Activated CD4-positive, alpha-beta T cell treated with anti-CD3 and anti-CD28 coated beads for 1 hour (primary cell): Measurements from ENCODE around the gene SEMA3D.

Source experiments
- DNase-seq: peaks from one replicate; pipeline ENCODE4 v3.0.0-alpha.2; 2020

The SEMA3D gene

GRCh38 chr7:85119934-85120333 lies 66.9 kb downstream of the SEMA3D start:
- DNase-seq, result no peak

DNA sequence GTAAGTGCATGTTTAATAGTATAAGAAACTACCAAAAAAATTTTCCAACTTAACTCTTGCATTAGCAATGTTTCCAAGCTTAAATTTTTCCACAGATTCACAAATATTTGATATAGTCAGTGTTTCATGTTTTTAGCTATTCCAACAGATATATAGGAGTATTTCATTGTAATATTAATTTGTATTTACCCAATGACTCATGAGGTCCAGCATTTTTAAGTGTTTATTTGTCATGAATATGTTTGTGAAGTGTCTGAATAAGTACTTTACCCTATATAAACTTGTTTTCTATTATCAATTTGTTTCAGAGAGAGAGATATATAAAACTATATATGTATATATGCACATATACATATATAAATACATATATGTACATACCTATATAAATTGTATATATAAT lies 71.0 kb downstream of the SEMA3D start:
- no peak for DNase-seq

GRCh38 chr7:85115006-85115405 lies 71.8 kb downstream of the SEMA3D start:
- no peak for DNase-seq

GRCh38 chr7:85114342-85114741 lies 72.5 kb downstream of the SEMA3D start:
- DNase-seq, result no peak

- no peak for DNase-seq
Observed at GRCh38 chr7:85111761-85112160, 75.1 kb downstream of the SEMA3D start.

GRCh38 chr7:85106719-85107118 lies 80.1 kb downstream of the SEMA3D start:
- no peak for DNase-seq

DNA sequence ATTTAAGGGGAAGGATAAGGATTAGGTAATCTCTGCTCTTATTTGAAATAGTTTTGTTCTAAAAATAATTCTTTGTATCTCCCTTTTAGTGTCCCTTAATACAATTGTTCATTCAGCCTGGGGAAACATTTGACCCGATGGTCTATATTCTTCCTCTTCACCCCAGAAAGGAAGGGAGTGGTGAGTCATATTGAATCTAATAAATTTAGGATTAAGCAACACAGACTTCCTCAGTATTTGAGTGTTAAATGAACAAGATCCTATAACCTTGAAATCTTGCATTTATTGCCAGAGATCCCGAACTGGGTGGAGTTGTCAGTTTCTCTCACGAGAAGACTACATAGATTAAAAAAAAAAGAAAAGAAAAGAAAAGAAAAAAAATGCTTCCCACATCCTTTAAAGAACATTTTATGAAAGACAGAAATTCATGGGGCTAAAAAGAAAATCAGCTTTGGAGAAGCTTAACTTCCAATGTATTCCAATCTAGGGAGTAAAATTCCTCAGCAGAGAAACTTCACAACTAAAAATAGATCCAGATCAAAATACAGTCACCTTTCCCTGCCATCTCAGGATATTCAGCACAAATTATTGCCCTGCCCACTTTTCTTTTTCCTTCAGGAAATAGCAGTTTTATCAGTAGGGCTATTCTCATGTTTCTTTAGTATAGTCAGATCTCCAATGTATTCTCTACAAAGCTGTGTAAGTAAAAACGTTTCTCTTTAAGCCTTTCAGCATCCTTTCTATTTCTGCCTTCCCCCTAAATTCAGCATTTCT lies 82.2 kb downstream of the SEMA3D start:
- no peak for DNase-seq

- DNase-seq, result no peak
Observed at GRCh38 chr7:85103962-85104361, 82.9 kb downstream of the SEMA3D start.

DNA sequence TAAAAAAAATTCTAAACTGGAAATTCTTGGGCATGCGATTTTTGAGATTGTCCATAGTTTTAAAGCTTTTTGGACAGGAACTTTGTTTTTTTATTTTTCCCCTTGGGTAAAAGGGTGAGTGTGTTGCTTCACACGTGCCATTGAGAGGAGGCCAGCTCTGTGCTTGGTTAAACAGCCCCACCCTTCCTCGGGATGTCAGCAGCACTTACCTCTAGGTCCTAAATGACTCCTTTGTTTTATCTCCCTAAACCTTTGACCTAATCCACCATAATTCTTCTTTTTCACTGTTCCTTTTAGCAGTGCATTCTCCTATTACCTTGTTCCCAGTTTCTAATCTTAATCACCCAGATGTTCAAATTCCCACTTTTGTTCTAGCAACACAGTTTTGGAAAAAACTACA lies 83.5 kb downstream of the SEMA3D start:
- DNase-seq, result no peak

DNA sequence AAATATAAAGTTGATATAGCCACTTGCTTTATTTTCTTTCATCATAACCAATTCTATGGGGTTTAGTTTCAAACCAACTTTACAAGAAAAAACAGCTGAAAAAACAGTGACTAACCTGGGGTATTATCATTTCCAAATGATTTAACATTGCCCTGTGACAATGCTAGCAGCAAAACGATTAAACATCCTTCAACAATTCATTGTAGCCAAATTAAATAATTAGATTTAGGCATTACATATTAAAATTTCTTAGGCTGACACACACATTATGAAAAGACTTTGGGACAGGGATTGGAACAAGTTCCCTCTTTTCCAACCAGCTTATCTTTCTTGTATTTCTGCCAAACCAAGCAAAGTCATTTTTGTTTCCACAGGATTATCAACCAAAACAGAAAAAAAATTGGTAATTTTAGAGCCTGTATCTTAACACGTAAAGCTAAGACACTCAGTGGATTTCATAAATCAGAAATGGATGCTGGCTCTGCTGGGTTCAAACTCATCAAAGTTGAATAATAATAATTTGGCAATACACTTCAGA lies 84.0 kb downstream of the SEMA3D start:
- no peak for DNase-seq

DNA sequence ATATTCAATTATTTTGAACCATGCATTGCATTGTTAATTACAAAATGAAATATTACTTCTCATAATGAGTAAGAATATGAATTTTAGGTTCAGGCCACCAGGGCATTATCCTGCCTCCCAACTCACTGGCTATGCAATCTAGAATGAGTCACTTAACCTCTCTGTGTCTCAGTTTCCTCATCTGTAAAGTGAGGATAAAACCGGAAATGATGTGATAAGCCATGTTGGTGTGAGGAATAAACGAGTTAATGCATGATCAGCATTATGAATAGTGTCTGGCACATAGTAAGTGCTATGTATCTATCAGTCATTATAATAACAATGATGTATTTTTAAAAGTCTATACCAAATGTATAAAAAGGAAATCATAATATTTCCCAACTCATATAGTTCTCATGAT lies 85.5 kb downstream of the SEMA3D start:
- no peak for DNase-seq

- no peak for DNase-seq
Observed at GRCh38 chr7:85097844-85098243, 89.0 kb downstream of the SEMA3D start.

- DNase-seq, result no peak
Observed at GRCh38 chr7:85095806-85096205, 91.0 kb downstream of the SEMA3D start.

GRCh38 chr7:85095366-85095765 lies 91.5 kb downstream of the SEMA3D start:
- no peak for DNase-seq

- DNase-seq, result no peak
Observed at GRCh38 chr7:85094046-85094725, 92.7 kb downstream of the SEMA3D start.

- DNase-seq, result no peak
Observed at GRCh38 chr7:85091565-85091928, 95.3 kb downstream of the SEMA3D start.

GRCh38 chr7:85090919-85091564 lies 95.8 kb downstream of the SEMA3D start:
- no peak for DNase-seq

GRCh38 chr7:85090143-85090542 lies 96.7 kb downstream of the SEMA3D start:
- no peak for DNase-seq

DNA sequence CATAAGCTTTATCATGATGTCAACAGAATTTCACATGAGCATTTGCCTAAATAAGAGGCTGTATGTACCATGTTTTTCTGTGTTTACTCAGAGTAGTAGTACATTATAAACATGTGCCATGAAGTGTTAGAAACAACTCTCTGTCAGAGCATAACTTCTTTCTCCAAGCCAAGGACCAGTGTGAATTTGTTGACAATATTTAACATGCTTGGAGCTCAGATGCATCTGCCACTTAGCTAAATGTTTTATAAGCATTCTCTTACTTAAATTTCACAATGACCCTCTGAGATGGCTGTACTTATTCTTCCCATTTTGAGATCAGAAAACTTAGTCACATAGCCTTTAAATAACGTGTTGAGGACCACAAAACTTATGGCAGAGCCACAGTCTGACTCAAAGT lies 105.0 kb downstream of the SEMA3D start:
- DNase-seq, result no peak

GRCh38 chr7:85081392-85081791 lies 105.5 kb downstream of the SEMA3D start:
- DNase-seq, result no peak

DNA sequence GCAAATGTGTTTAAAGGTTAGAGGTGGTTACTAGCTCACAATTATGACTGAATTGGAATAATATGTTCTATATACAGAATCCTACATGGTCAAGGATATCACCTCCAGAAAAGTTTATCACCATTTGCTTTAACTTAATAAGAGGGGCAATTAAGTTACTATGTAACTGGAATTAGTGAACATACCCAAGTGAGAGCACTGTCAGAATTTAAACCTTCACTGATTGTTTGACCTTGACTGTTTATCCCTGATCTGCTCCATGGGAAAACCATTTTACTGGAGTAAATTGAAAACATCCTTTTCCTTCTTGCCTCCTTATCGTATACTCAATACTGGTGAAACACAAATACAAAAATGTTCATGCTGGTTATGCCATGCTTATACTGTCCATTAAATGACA lies 107.4 kb downstream of the SEMA3D start:
- no peak for DNase-seq

- no peak for DNase-seq
Observed at GRCh38 chr7:85078181-85078580, 108.7 kb downstream of the SEMA3D start.

DNA sequence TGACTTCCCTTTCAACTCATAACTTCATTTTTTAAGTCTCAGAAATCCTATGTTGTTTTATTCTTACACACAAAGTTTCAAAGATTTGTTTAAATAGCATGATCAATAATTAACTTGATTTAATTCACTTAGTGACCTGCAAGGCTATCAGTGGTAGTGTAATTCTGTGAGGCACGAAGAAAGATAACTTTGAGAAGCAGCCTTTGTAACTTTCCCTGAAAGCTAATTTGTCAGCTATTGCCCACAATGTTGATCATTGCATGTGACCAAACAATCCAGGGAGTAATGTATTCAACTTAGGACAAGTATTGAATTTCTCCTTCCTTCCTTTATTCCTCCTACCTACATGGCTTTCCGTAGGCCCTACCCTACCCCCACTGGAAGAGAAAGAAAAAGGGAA lies 111.0 kb downstream of the SEMA3D start:
- no peak for DNase-seq

DNA sequence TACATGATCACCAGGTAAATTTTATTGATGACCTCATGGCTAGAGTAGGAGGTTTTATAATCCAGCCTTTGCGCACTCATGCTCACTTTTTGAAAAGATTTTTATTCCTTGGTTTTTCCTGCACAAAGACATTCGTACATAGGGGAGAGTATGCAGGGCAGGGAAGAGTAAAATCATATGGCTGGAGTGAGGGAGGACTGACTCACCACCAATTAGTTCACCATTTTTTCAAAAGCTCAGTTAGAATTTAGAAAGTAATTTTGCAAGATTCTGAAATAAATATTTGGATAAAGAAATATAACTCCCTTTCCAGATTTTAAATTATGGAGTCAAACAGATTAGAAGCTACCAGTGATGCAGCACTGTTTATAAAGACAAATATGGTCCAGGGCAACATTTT lies 111.9 kb downstream of the SEMA3D start:
- DNase-seq, result no peak
